NOMO-1 treated with dmso at 0.1 percent for 144 hours (cell line): ENCODE measurements around the gene AMDHD2.
A peak's percentile ranks its signal among the peaks of the same experiment; 100 is the strongest.

Experiments
- DNase-seq: peaks from one replicate; lab custom pipeline; 2025; ENCODE audit not compliant: unreplicated experiment; lab: John Stamatoyannopoulos, UW

The AMDHD2 gene

DNA sequence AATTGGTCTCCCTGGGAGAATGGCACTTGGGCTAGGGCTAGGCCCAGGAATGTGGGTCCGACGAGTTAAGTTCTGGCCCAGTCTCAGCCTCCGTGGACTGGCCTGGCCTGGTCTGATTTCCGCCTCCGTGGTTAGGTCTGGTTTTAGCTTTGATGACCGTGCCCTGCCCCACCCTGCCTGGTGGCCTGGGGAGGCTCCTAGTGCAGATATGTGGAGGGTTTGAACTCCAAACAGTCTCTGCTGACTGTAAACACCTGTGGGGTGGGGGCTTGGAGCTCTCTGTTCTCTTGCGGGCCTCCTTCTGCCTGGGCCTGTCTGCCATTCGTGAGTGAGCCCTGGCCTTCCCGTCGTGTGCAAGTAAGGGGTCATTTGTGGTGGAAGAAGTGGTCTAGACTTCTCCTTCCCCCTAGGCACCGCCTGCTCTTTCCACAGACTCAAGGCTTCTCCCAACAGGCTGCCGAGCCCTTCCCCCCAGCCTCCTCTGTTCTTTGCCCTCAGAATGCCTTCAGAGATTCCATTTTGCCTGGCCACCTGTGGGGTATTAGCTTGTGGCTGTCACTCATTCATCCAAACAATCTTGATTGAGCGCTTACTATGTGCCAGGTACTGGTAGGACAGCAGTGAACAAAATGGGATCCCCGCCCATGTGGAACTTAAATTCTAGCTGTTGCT is 4.9 kb upstream of the AMDHD2 start:
- DNase-seq: peak; percentile 43

GRCh38 chr16:2516391-2517240 is 3.6 kb upstream of the AMDHD2 start:
- peak; percentile 95 for DNase-seq

- no peak for DNase-seq
These were observed 2.1 kb upstream of the AMDHD2 start for GRCh38 chr16:2517954-2518605.

DNA sequence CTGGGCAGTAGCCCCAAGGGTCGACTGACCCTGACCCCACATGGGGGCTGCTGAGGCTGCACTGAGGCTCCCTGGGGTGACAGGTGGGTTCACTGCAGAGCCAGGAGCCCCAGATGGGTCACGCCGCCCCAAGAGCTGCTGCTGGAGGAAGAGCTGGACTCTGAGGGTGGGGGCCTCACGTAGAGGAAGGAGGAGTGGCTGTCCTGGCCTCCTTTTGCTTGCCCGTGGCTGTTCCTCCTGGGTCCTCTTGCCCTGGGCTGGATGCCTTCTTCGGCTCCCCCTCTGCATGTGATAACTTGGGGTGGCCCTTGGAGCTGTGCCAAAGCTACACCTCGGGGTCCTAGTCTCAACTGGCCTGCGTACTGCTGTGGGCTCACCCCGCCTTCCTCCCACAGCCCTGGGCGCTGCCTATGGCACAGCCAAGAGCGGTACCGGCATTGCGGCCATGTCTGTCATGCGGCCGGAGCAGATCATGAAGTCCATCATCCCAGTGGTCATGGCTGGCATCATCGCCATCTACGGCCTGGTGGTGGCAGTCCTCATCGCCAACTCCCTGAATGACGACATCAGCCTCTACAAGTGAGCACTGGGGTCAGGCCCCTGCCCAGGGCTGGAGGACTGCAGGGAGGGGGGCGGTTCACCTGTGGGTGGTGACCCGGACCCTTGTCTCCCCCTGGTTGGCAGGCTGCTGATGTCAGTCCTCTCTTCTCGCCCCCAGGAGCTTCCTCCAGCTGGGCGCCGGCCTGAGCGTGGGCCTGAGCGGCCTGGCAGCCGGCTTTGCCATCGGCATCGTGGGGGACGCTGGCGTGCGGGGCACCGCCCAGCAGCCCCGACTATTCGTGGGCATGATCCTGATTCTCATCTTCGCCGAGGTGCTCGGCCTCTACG is 1.1 kb upstream of the AMDHD2 start:
- no peak for DNase-seq

GRCh38 chr16:2519711-2520080 is 475 bp upstream of the AMDHD2 start:
- DNase-seq: no peak

DNA sequence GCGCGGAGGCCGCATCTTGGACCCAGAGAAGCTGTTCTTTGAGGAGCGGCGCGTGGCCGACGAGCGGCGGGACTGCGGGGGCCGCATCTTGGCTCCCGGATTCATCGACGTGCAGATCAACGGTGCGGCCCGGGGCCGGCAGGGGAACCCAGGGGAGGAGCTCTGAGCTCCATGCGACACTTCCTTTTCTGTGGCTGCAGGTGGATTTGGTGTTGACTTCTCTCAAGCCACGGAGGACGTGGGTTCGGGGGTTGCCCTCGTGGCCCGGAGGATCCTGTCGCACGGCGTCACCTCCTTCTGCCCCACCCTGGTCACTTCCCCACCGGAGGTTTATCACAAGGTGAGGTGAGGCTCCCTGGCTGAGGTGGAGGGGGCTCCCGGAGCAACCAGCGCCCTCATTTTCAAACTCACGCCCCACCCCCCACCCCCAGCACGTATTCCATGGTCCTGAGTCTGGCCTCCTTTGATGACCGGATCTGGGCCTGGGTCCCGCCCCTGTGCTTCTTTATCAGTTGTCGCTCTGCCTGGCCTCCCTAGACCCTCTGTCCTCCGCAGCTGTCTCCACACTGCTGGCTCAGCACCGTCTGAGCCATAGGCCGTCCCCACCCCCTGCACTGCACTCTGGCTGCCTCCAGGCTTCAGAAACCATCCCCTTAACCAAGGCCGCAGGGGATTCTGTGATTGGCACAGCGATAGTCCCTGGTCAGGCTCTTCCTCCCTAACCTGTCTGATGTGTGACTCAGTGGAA is 787 bp downstream of the AMDHD2 start:
- no peak for DNase-seq

GRCh38 chr16:2523801-2524231 is 3.6 kb downstream of the AMDHD2 start:
- DNase-seq: no peak

DNA sequence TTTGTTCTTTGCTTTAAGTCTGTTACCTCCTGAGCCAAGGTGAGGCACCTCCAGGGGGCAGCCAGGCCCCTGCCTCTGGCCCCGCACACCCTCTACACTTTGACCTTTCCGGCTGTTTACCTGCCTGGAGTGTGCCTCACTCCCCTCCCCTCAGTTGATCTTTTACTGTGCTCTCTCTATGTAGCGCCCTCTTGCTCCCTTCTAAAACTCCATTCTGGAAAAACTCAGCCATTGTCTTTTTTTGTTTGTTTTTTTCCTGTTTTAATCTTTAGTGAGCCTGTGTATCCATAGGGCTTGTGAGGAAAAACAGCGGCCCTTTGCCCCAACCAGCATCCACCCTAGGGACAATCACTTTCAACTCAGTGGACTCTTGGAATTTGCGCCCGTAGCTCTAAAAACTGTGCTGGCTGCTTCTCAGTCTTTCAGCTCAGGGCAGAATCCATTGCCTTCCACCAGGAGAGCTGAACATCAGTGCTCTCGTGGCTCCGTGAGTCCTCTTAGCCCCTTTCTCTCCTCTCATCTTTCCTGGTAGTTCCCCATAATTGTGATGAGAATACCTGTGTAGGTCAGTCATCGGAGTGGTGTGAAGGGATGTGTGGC is 4.3 kb downstream of the AMDHD2 start:
- no peak for DNase-seq

- DNase-seq: no peak
These were observed 6.0 kb downstream of the AMDHD2 start for GRCh38 chr16:2526135-2526534.

DNA sequence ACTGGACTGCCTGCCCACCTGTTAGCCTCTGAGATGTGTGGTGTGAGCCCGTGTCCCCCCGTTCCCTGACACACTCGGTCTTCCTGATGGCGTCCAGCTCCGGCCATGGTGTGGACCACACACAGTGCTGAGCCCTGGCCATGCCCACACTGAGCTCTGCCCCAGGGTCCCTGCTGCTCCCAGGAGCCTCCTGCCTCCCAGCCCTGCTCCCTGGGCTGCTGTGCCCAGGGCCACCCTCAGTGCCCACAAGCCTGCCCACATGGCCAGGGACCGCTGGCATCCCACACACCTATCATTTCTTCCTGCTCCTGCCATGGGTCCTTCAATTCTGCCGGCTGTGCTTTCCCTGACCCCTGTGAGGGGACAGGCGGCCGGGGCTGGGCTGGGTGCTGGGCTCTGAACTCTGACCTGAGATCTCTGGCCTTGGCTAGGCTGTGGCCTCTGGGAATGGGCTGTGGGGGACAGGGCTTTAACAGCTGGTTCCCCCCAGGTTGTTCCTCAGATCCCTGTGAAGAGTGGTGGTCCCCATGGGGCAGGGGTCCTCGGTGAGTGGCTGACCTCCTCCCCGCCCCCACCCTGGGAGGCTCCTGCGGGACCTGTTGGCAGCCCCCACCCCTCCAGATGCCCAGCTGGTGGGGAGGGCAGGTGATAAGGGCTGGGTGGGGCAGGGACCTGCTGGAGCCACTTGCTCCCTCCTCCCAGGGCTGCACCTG is 7.1 kb downstream of the AMDHD2 start:
- no peak for DNase-seq

DNA sequence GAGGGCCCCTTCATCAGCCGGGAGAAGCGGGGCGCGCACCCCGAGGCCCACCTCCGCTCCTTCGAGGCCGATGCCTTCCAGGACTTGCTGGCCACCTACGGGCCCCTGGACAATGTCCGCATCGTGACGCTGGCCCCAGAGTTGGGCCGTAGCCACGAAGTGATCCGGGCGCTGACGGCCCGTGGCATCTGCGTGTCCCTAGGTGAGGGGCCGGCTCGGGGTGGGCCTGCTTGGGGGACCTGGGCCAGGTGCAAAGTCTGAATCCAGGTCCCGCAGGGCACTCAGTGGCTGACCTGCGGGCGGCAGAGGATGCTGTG is 7.6 kb downstream of the AMDHD2 start:
- DNase-seq: no peak

DNA sequence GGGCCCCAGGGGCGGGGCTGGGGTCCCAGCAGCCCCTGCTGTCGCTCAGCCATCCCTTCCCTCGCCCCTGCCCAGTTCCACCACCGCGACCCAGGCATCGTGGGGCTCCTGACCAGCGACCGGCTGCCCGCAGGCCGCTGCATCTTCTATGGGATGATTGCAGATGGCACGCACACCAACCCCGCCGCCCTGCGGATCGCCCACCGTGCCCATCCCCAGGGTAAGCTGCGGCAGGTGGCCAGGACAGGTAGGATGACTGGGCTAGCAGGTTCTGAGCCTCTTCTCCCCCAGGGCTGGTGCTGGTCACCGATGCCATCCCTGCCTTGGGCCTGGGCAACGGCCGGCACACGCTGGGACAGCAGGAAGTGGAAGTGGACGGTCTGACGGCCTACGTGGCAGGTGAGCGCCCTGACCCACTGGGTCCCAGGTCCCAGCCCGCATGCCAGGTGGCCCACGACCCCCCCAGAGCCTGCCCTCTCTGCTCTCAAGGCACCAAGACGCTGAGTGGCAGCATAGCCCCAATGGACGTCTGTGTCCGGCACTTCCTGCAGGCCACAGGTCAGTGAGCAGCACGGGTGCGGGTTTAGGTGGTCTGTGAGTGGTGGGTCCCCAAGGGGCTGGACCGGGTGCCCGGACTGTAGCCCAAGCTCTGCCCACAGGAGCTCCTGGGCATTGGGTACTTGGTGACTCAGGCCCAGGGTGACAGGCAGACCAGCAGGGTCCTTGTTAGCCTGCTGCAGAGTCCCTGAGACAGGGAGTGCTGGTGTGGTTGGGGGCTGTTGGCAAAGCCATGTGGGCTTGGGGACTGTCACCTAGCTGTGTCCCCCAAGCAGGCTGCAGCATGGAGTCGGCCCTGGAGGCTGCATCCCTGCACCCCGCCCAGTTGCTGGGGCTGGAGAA is 8.2 kb downstream of the AMDHD2 start:
- DNase-seq: no peak

DNA sequence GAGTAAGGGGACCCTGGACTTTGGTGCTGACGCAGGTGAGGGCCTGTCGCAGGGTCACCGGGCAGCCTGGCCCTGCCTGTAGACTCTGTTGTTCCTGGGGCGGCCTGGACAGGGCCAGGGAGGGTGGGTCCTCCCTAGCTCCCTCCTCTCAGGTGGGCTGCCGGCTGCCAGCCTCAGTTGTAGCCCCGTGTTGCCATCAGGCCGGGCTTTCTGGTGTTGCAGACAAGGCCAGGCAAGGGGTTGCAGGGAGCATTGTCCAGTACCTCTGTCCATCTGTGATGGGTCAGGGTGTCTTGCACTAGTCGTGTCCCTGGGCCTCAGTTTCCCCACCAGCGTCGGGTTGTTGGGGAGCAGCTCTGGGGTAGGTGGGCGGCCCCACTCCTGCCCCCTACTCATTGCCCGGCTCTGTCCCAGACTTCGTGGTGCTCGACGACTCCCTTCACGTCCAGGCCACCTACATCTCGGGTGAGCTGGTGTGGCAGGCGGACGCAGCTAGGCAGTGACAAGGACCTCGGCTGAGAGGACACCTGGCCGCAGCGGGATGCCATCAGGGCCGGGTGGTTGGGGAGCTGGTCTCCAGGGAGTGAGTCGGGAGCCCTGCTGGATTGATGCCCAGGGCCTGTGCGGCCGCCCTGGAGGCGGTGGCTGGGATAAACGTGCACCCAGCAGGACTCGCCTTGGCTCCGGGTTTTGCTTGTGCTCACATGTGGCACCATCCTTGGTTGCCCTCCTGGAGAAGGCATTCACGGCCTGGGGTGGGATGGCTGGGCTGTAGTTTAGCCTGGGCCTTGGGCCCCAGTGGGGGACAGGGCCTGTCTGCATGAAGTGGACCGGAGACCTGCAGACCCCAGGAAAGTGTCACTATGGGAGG is 9.1 kb downstream of the AMDHD2 start:
- no peak for DNase-seq

- DNase-seq: no peak
These were observed 9.9 kb downstream of the AMDHD2 start for GRCh38 chr16:2529961-2530628.

GRCh38 chr16:2530629-2531318 is 10.6 kb downstream of the AMDHD2 start:
- DNase-seq: no peak

DNA sequence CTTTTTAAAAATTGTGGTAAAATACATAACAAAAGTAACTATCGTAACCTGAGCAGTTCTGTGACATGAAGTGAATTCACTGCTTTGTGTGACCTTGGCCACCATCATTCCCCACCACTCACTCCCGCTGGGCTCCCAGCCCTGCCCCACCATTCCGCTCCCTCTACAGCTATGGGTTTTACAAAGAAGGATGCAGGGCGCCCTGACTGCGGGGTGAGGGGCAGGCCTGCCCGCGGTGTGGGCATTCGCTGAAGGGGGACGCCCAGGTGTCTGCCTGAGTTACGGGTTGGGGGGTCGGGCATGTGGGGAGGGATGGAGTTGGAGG is 11.2 kb downstream of the AMDHD2 start, which contains the start of gene CEMP1:
Gene CEMP1 (minus strand): TSS at position 38 of the 325 bp plus-strand sequence. CDS start 335 bp downstream, outside the sequence.
- no peak for DNase-seq
